ENCODE measurements around the gene DMD. TPM values are rescaled to one million over a fixed set of nuclear protein-coding genes. Genes with fewer than 3 reads are reported as not detected.

The DMD gene
- total RNA-seq, 2 experiments from 2014 or later = 0.20 to 0.47 TPM

DNA sequence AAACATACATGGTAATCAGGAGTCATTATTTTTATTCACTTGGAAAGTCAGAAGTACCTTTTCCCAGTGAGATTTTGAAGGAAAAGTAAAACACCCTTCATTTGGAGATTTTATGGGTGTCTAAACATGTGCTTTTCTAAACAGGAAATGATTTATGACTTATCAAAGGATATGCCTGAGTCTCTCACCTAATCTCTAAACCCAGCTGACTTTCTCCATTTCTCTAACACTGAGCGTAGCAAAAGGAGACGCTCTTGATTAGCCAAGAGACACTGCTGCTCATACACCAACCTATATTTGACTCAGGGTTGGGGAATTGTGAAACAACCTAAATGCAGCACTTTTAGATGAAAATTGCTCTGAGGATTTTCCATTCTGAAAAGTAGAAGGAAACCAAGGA lies 1671.0 kb downstream of the DMD start:
- Histone ChIP-seq H3K9me3 (ENCODE audit: control insufficient read depth in 1 of 2, insufficient read depth in 1 of 2, low read length in 2 of 2) (no peaks in the 10 kb centered on the region), H3K27ac (ENCODE audit: low read depth in 1 of 2, low read length in 2 of 2) (no peak overlapping the region), H3K36me3 (ENCODE audit: insufficient read depth, low read length) (no peaks in the 10 kb centered on the region), H3K4me3 (ENCODE audit: low read length) (no peak overlapping the region), H3K27me3 (ENCODE audit: control insufficient read depth in 1 of 2, insufficient read depth in 2 of 2, low read length in 2 of 2) (no peaks in the 10 kb centered on the region), H3K4me1 (ENCODE audit: insufficient read depth, low read length) (no peaks in the 10 kb centered on the region)
- ChIA-PET POLR2A (no interaction called here), CTCF (no interaction called here)
- Mint-ChIP-seq H3K36me3 (ENCODE audit: low read depth) (no peaks in the 10 kb centered on the region), H3K27me3 (no peaks in the 10 kb centered on the region), H3K27ac (no peak overlapping the region), H3K9me3 (peaks cover 3% of the 10 kb centered on the region), H3K4me1 (ENCODE audit: low read depth) (no peaks in the 10 kb centered on the region), H3K4me3 (no peak overlapping the region)
- intact Hi-C loops (cut with DNase I, micrococcal nuclease) = no loop called here
- no peak for ATAC-seq (ENCODE audit: poor library complexity)
- TF ChIP-seq, protein P1, sequence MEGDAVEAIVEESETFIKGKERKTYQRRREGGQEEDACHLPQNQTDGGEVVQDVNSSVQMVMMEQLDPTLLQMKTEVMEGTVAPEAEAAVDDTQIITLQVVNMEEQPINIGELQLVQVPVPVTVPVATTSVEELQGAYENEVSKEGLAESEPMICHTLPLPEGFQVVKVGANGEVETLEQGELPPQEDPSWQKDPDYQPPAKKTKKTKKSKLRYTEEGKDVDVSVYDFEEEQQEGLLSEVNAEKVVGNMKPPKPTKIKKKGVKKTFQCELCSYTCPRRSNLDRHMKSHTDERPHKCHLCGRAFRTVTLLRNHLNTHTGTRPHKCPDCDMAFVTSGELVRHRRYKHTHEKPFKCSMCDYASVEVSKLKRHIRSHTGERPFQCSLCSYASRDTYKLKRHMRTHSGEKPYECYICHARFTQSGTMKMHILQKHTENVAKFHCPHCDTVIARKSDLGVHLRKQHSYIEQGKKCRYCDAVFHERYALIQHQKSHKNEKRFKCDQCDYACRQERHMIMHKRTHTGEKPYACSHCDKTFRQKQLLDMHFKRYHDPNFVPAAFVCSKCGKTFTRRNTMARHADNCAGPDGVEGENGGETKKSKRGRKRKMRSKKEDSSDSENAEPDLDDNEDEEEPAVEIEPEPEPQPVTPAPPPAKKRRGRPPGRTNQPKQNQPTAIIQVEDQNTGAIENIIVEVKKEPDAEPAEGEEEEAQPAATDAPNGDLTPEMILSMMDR (IDR thresholded peaks at IDR 0.05) = no peak
- no peak for DNase-seq

DNA sequence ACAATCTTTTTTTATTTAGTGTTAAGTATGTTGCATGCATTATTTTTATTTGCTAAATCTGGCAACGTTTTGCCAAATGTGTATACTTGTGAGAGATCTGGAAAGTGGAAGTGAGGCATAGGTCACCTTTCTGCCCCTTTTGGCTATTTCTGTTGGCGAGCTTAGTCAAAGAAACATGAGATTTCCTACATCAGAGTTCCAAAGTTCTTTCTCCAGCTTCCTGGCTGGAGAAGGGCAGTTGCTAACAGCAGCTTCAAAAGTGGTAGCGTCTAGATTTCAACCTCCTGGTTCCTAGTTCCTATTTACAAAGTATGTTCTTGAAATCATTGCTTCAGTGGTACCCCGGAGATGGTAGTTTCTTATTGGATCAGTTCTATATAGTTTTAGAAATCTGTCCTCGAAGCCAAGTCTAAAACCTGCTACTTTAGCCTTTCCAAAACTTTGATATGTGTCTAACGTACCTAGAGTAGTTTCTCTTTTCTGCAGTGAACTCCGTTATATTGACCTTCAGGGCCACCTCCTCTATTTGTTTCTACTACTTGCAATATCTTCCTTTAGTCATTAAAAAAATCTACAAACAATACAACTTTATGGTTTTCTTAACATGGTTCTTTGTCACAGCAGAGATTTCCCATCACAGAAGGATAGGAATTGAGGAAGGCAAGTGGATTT lies 1683.8 kb downstream of the DMD start:
- Histone ChIP-seq H3K4me3 (ENCODE audit: low read length) (no peak overlapping the region), H3K4me1 (ENCODE audit: insufficient read depth, low read length) (no peaks in the 10 kb centered on the region), H3K27me3 (ENCODE audit: control insufficient read depth in 1 of 2, insufficient read depth in 2 of 2, low read length in 2 of 2) (no peaks in the 10 kb centered on the region), H3K36me3 (ENCODE audit: insufficient read depth, low read length) (no peaks in the 10 kb centered on the region), H3K27ac (ENCODE audit: low read depth in 1 of 2, low read length in 2 of 2) (no peak overlapping the region), H3K9me3 (ENCODE audit: control insufficient read depth in 1 of 2, insufficient read depth in 1 of 2, low read length in 2 of 2) (no peaks in the 10 kb centered on the region)
- DNase-seq = no peak
- Mint-ChIP-seq H3K27ac (no peak overlapping the region), H3K27me3 (no peaks in the 10 kb centered on the region), H3K9me3 (no peaks in the 10 kb centered on the region), H3K4me1 (ENCODE audit: low read depth) (no peaks in the 10 kb centered on the region), H3K36me3 (ENCODE audit: low read depth) (no peaks in the 10 kb centered on the region), H3K4me3 (no peak overlapping the region)
- intact Hi-C loops (cut with DNase I, micrococcal nuclease) = no loop called here
- no peak for ATAC-seq (ENCODE audit: poor library complexity)
- TF ChIP-seq, protein P1 (IDR thresholded peaks at IDR 0.05) = no peak
- CTCF ChIA-PET = no interaction called here
- POLR2A ChIA-PET = no interaction called here

DNA sequence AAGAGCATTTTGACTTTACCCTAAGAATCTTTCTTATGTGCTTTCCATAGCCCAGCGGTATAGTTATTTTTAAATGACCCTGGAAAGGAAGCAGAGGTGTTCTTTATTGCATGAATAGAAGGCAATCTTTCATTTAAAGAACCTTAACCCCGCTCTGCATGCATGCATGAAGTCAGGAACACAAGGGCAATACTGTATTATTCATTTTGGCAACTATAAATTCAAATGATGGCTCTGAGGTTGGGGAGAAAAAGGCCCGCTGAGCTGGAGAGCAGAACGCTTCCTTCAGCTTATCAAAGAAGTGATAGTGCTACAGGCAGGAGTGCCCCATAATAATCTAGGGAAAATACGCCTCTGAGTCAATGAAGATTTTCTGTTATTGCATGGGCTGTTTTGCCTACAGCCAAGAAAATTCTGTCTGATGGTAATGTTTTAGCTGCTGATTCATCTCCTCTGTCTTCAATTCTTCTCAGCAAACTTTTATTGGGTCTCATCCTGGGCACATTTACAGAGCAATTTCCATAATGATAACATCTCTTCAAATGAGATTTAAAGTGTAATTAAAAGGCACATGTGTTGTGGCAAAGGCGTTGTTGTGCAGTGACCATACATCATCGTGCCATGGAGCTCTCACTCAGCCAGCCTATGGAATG lies 1687.3 kb downstream of the DMD start:
- Mint-ChIP-seq H3K4me3 (no peak overlapping the region), H3K9me3 (no peaks in the 10 kb centered on the region), H3K27ac (no peak overlapping the region), H3K4me1 (ENCODE audit: low read depth) (no peaks in the 10 kb centered on the region), H3K36me3 (ENCODE audit: low read depth) (no peaks in the 10 kb centered on the region), H3K27me3 (no peaks in the 10 kb centered on the region)
- no peaks in the 10 kb centered on the region for H3K36me3 ChIP-seq (ENCODE audit: insufficient read depth, low read length)
- no peaks in the 10 kb centered on the region for H3K4me1 ChIP-seq (ENCODE audit: insufficient read depth, low read length)
- no peaks in the 10 kb centered on the region for H3K27me3 ChIP-seq (ENCODE audit: control insufficient read depth in 1 of 2, insufficient read depth in 2 of 2, low read length in 2 of 2)
- H3K27ac ChIP-seq (ENCODE audit: low read depth in 1 of 2, low read length in 2 of 2) = no peak overlapping the region
- intact Hi-C loops (cut with DNase I, micrococcal nuclease) = no loop called here
- H3K4me3 ChIP-seq (ENCODE audit: low read length) = no peak overlapping the region
- ATAC-seq (ENCODE audit: poor library complexity) (no peak), DNase-seq (no peak)
- CTCF ChIA-PET = no interaction called here
- POLR2A ChIA-PET = no interaction called here
- TF ChIP-seq, protein P1 (IDR thresholded peaks at IDR 0.05) = no peak
- no peaks in the 10 kb centered on the region for H3K9me3 ChIP-seq (ENCODE audit: control insufficient read depth in 1 of 2, insufficient read depth in 1 of 2, low read length in 2 of 2)

All from CD4-positive, alpha-beta T cell (primary cell).